ENCODE data around the gene ADAM10. TPM values are rescaled to one million over a fixed set of nuclear protein-coding genes. Genes with fewer than 3 reads are reported as not detected.
A peak's percentile ranks its signal among the peaks of the same experiment; 100 is the strongest.
"Not testable (repeated sequence)": the region's sequence is repeated elsewhere in the genome, so short reads cannot be mapped to it uniquely, and the experiment has no call there.

The ADAM10 gene
- total RNA-seq, 1 donor from 2014 or later: 106 TPM

DNA sequence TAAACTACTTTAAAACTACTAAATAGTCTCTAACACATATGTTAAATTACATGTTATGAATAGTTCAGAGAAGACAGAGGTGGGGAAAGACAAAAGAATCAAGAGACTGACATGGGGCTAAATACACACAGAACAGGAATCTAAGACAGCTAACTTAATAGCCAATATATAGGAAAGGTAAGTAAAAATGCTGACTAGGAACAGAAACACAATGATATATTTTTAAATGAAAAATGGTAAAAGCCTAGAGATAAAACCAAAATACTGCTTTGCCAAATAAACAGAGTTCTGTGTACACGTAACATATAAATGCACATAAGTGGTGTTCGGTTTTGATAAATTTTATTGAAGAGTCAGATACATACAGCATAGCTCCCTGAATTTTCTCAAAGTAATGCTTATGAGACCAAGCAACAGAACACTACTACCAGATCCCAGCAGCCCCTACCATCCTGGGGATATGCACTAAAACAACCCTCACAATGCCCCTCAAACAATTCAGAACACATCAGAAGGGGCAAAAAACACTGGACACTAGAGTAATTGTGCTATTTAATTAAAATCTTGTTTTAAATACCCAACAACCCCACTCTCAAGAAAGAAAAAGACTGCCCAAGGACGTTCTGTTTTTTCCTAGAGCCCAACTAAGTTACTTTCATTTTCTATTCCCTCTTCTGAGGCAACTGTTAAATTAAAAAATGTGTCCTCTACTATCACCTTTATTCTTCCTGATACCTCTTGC, 121.1 kb downstream of the ADAM10 start:
- DNase-seq (ENCODE audit: low read depth): no peak
- H3K4me3 ChIP-seq (ENCODE audit: low read depth, low read length): peak overlapping the region; percentile 39
- TF ChIP-seq, protein P1, sequence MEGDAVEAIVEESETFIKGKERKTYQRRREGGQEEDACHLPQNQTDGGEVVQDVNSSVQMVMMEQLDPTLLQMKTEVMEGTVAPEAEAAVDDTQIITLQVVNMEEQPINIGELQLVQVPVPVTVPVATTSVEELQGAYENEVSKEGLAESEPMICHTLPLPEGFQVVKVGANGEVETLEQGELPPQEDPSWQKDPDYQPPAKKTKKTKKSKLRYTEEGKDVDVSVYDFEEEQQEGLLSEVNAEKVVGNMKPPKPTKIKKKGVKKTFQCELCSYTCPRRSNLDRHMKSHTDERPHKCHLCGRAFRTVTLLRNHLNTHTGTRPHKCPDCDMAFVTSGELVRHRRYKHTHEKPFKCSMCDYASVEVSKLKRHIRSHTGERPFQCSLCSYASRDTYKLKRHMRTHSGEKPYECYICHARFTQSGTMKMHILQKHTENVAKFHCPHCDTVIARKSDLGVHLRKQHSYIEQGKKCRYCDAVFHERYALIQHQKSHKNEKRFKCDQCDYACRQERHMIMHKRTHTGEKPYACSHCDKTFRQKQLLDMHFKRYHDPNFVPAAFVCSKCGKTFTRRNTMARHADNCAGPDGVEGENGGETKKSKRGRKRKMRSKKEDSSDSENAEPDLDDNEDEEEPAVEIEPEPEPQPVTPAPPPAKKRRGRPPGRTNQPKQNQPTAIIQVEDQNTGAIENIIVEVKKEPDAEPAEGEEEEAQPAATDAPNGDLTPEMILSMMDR (conservative IDR thresholded peaks at IDR 0.05; ENCODE audit: low read depth, low read length): no peak

- DNase-seq (ENCODE audit: low read depth): no peak
- TF ChIP-seq, protein P1 (conservative IDR thresholded peaks at IDR 0.05; ENCODE audit: low read depth, low read length): no peak
- no peak overlapping the region for H3K4me3 ChIP-seq (ENCODE audit: low read depth, low read length)
These were observed 121.8 kb downstream of the ADAM10 start for GRCh38 chr15:58627701-58628100.

DNA sequence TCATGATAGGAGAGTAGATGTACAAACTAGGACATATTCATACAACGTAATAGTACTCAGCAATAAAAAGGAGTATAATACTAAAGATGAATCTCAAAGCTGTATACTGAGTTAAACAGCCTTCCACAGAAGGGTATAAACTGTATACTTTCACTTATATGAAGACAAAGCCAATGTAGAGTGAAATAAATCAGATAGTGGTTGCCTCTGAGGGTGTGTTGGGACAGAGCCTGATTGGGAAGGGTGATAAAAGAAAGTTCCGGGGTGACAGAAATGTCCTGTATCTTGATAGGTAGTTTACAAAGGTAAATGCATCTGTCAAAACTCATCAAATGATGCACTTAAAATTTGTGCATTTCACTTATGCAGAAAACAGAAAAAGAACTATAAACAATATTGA, 122.5 kb downstream of the ADAM10 start:
- DNase-seq (ENCODE audit: low read depth): no peak
- TF ChIP-seq, protein P1 (conservative IDR thresholded peaks at IDR 0.05; ENCODE audit: low read depth, low read length): no peak
- no peak overlapping the region for H3K4me3 ChIP-seq (ENCODE audit: low read depth, low read length)

- TF ChIP-seq, protein P1 (conservative IDR thresholded peaks at IDR 0.05; ENCODE audit: low read depth, low read length): no peak
These were observed 123.1 kb downstream of the ADAM10 start for GRCh38 chr15:58626378-58626777.

DNA sequence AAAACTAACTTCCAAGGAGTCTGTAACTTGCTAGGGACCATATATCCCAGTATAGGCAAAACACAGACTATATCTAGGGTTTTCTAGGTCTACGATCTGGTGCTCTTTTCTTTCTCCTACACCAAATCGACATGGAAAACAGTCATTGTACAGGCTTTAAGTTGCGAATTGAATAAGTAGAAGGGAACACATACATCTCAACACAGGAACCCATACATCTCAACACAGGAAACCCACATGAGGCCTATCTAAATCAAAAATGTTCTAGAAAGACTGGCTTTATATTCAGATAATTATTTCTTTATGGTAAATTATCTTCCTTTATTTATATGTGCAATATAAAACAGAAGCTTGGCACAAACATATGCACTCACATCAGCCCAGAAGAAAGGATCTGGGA, 126.6 kb downstream of the ADAM10 start:
- no peak overlapping the region for H3K4me3 ChIP-seq (ENCODE audit: low read depth, low read length)
- TF ChIP-seq, protein P1 (conservative IDR thresholded peaks at IDR 0.05; ENCODE audit: low read depth, low read length): no peak
- no peak for DNase-seq (ENCODE audit: low read depth)

More at GRCh38 chr15:58626378-58626777, 123.1 kb downstream of the ADAM10 start:
- no peak for DNase-seq (ENCODE audit: low read depth)
- no peak overlapping the region for H3K4me3 ChIP-seq (ENCODE audit: low read depth, low read length)

DNA sequence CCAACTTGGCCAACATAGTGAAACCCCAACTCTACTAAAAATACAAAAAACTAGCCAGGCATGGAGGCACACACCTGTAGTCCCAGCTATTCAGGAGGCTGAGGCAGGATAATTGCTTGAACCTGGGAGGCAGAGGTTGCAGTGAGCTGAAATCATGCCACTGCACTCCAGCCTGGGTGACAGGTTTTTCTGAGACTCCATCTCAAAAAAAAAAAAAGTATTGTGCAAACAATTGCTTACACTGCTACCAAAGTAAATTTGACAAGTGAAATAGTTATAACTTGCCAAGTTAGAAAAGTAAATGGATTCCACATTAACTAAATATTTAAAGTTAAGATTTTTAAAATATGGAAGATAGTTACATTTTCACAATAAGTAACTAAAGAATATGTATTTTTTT, 129.2 kb downstream of the ADAM10 start:
- H3K4me3 ChIP-seq (ENCODE audit: low read depth, low read length); DNase-seq (ENCODE audit: low read depth): not testable (repeated sequence)

- DNase-seq (ENCODE audit: low read depth): no peak
- TF ChIP-seq, protein P1 (conservative IDR thresholded peaks at IDR 0.05; ENCODE audit: low read depth, low read length): no peak
- no peak overlapping the region for H3K4me3 ChIP-seq (ENCODE audit: low read depth, low read length)
These were observed 133.3 kb downstream of the ADAM10 start for GRCh38 chr15:58616171-58616570.

All from epithelial cell of proximal tubule (primary cell).